Measurements from ENCODE around the gene EGF.

DNA sequence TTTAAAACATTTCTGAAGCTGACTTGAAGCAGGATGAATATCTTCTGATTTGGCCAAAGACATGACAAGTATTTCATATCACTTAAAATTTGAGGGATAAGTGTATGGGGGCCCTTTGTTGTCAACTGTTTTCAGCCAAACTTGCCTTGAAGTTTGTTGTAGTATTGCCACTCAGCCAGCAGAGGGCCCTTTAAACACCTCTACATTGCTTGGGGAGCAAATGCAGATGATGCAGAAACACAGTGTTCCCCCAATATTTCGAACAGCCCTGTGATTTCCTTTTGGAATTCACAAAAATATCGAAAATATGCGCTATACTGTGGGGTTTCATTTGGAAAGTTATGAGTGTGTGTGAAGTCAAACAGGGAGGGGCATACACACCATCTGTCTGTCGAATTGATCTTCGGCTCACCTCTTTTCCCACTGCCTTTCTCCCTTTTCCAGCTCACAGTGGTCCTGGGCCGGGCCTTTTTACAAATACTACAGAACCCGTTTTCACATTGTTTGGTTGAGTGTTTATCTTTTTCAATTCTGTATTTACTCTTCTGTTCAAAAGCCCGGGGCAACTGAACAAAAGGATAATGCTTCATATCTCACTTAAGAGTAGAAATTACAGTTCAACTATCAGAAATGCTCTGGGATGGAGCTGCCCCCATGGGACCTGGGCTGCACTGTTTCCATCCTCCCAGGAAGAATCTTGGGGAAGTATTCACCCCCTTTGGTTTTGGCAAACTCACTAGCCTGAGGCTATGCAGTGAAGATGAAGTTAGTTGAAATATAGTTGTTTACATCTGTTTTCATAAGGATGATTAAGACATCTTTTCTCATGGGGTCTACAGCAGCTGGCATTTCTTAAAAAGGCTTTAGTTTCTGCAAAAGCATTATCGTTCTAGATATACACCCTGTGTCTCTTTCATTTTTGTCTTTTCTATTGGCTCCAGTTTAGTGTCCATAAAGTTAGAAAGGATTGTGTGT, 137.6 kb downstream of the EGF start:
- peak; percentile 69 for TF ChIP-seq CTCF (IDR thresholded peaks at IDR 0.05)
- TF ChIP-seq HMGXB4 (CRISPR knock-in tag; IDR thresholded peaks at IDR 0.05; ENCODE audit: borderline replicate concordance), result no peak
- TF ChIP-seq PHF8 (IDR thresholded peaks at IDR 0.05; ENCODE audit: borderline replicate concordance, low read depth), result no peak
- no peak for TF ChIP-seq CBX2 (IDR thresholded peaks at IDR 0.05; ENCODE audit: borderline replicate concordance, low read depth)
- TF ChIP-seq ZSCAN20 (CRISPR knock-in tag; IDR thresholded peaks at IDR 0.05), result no peak
- peak; percentile 85 for TF ChIP-seq SMC3 (IDR thresholded peaks at IDR 0.05)
